Measurements from ENCODE around the gene SLC8A3. TPM values are rescaled to one million over a fixed set of nuclear protein-coding genes. Genes with fewer than 3 reads are reported as not detected.

SLC8A3 gene
- total RNA-seq, 1 donor from 2014 or later: not detected

DNA sequence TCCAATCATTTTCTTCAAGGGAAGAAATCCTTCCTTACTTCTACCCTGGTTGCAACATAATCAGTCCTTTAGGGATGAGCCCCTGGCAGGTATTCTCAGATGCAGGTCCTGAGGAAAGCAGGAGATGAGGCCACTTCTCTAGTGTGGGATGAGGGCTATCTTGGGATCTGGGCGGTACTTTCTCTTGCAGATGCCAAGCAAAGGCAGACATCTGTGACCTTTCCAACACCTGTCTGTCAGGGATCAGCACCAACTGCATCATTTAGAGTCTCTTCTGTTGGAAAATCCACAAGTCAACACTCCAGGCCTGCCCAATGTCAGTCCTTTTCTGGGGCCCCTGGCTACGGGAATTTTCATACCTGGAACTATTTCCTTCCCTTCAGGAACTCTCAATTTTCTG, 129.2 kb downstream of the SLC8A3 start:
- Histone ChIP-seq H3K27me3 (ENCODE audit: control insufficient read depth, insufficient read depth, low read length) (peaks cover 2% of the 10 kb centered on the region), H3K4me3 (ENCODE audit: low read depth, low read length) (no peak overlapping the region), H3K36me3 (ENCODE audit: control insufficient read depth, insufficient read depth, low read length) (no peaks in the 10 kb centered on the region)
- DNase-seq (ENCODE audit: low read depth) (no peak), FAIRE-seq (no peak)
- TF ChIP-seq, protein P1, sequence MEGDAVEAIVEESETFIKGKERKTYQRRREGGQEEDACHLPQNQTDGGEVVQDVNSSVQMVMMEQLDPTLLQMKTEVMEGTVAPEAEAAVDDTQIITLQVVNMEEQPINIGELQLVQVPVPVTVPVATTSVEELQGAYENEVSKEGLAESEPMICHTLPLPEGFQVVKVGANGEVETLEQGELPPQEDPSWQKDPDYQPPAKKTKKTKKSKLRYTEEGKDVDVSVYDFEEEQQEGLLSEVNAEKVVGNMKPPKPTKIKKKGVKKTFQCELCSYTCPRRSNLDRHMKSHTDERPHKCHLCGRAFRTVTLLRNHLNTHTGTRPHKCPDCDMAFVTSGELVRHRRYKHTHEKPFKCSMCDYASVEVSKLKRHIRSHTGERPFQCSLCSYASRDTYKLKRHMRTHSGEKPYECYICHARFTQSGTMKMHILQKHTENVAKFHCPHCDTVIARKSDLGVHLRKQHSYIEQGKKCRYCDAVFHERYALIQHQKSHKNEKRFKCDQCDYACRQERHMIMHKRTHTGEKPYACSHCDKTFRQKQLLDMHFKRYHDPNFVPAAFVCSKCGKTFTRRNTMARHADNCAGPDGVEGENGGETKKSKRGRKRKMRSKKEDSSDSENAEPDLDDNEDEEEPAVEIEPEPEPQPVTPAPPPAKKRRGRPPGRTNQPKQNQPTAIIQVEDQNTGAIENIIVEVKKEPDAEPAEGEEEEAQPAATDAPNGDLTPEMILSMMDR (IDR thresholded peaks at IDR 0.05; ENCODE audit: insufficient read depth, low read length, severe bottlenecking): no peak

DNA sequence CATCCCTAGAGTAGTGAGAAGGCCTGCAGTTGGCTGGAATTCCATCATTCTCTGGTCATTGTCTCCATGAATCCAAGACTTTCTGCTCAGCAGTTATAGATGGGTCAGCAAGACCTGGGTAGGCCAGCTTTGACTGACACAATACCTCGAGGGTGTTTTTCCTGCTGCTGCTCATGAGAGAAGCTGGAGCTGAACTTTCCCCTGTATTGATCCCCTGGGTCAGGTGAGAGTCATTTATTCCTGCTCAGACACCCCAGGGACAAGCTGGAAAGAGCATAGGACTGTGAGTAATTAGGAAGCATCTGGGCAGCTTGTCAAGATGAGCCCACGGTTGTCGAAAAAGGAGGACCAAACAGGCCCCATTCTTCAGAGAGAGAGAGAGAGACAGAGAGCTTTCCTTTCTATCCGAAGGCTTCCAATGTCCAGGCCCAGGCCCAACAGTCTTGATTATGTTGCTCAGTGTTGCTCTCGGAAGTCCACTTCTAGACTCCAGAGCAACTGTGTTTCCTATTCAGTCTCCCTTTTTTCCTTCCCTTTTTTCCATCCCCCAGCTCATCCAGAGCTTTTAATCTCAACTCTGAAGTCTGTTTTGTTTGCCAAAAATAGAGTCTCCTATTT, 131.1 kb downstream of the SLC8A3 start:
- H3K4me3 ChIP-seq (ENCODE audit: low read depth, low read length): no peak overlapping the region
- H3K36me3 ChIP-seq (ENCODE audit: control insufficient read depth, insufficient read depth, low read length): no peaks in the 10 kb centered on the region
- DNase-seq (ENCODE audit: low read depth) (no peak), FAIRE-seq (no peak)
- TF ChIP-seq, protein P1 (IDR thresholded peaks at IDR 0.05; ENCODE audit: insufficient read depth, low read length, severe bottlenecking): no peak
- H3K27me3 ChIP-seq (ENCODE audit: control insufficient read depth, insufficient read depth, low read length): peaks cover 2% of the 10 kb centered on the region

DNA sequence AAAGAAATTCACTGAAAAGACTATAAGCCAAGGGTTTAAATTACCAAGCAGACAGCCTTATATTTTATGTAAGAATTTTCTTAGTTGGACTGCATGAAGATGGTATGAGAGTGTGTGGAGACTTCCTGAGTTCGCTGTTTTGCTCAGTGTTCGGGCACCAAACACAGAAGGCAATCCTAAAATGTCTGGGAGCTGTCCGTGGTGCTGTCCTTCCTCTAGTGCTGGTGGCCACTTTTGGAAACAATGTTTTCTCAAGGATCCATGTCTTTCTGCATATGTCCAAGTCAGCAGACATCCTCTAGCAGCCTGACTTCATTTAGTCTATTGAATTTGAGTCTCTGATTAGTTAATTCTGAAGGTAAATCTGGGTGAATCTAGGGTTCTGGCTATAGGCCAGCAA, 135.8 kb downstream of the SLC8A3 start:
- FAIRE-seq (no peak), DNase-seq (ENCODE audit: low read depth) (peak; percentile 21)
- Histone ChIP-seq H3K4me3 (ENCODE audit: low read depth, low read length) (no peak overlapping the region), H3K36me3 (ENCODE audit: control insufficient read depth, insufficient read depth, low read length) (no peaks in the 10 kb centered on the region), H3K27me3 (ENCODE audit: control insufficient read depth, insufficient read depth, low read length) (no peaks in the 10 kb centered on the region)
- TF ChIP-seq, protein P1 (IDR thresholded peaks at IDR 0.05; ENCODE audit: insufficient read depth, low read length, severe bottlenecking): no peak

DNA sequence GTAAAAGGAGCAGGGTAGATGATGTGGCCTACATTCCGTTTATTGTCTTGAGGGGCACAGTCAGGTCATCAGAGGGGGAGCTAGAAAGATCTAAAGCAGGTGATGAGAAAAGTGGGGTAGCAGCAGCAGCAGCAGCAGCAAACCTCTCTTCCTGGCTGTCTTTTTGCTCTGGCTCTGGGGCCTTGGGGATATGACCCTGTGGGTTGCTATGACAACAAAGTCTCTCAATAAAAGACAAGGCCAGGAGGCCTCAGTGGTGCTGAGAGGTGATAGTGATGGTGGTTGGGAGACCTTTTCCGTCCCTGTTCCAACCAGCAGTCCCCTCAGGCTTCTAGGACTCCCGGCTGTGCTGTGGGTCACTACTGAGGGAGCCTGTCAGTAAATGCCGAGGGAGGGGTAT, 138.6 kb downstream of the SLC8A3 start:
- TF ChIP-seq, protein P1 (IDR thresholded peaks at IDR 0.05; ENCODE audit: insufficient read depth, low read length, severe bottlenecking): no peak
- FAIRE-seq (no peak), DNase-seq (ENCODE audit: low read depth) (no peak)
- Histone ChIP-seq H3K27me3 (ENCODE audit: control insufficient read depth, insufficient read depth, low read length) (no peaks in the 10 kb centered on the region), H3K36me3 (ENCODE audit: control insufficient read depth, insufficient read depth, low read length) (no peaks in the 10 kb centered on the region), H3K4me3 (ENCODE audit: low read depth, low read length) (no peak overlapping the region)

DNA sequence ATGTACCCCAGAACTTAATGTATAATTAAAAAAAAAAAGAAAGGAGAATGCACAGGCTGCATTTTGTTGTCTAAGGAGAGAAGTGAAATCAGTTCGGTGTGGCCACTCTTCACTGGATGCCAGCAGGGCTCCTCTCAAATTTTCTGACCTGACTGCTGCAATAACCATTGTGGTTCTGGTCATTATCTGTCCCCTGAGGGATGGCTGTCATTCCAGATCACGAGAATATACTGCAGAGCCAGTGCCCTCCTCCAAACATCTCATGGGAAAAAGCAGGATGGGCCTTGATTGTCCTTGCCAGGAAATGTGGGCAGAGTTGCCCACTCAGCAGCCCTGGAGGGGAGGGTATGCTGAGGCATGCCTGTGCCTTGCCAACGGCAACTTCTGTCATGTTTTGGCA, 139.1 kb downstream of the SLC8A3 start:
- TF ChIP-seq, protein P1 (IDR thresholded peaks at IDR 0.05; ENCODE audit: insufficient read depth, low read length, severe bottlenecking): no peak
- H3K36me3 ChIP-seq (ENCODE audit: control insufficient read depth, insufficient read depth, low read length): no peaks in the 10 kb centered on the region
- FAIRE-seq: no peak
- no peak for DNase-seq (ENCODE audit: low read depth)
- no peaks in the 10 kb centered on the region for H3K27me3 ChIP-seq (ENCODE audit: control insufficient read depth, insufficient read depth, low read length)
- H3K4me3 ChIP-seq (ENCODE audit: low read depth, low read length): no peak overlapping the region

DNA sequence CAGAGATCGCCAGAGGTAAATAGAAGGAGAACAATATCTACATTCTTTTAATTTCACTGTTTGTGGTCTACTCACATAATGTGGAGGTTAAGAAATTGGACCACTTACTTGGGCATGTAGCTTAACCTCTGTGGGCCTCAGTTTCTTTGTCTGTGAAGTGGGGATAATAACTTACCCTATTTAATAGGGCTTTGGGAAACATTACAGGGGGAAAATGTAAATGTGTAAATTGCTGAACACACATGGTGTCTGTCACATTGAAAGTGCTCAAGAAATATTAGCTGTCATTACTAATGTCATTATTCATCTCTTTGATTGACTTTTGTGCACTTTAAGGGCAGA, 140.5 kb downstream of the SLC8A3 start:
- TF ChIP-seq, protein P1 (IDR thresholded peaks at IDR 0.05; ENCODE audit: insufficient read depth, low read length, severe bottlenecking): no peak
- no peak for FAIRE-seq

More for the DNA sequence above, 140.5 kb downstream of the SLC8A3 start:
- no peak overlapping the region for H3K4me3 ChIP-seq (ENCODE audit: low read depth, low read length)
- no peaks in the 10 kb centered on the region for H3K36me3 ChIP-seq (ENCODE audit: control insufficient read depth, insufficient read depth, low read length)
- no peak for DNase-seq (ENCODE audit: low read depth)
- H3K27me3 ChIP-seq (ENCODE audit: control insufficient read depth, insufficient read depth, low read length): no peaks in the 10 kb centered on the region
